Right lobe of liver (tissue), 4 donors: ENCODE results near the gene DCAF4L1.

ENCODE experiments used
- POLR2A ChIP-seq: fragments of 450-650 bp; IDR thresholded peaks from one replicate; pipeline ENCODE4 v1.6.1; 2017; ENCODE audit warnings: antibody characterized with exemption, mild to moderate bottlenecking
- TF ChIP-seq, protein P1 (sequence below), 4 donors: fragments of 200-600 bp in 3 of 4; fragments of 450-650 bp in 1 of 4; IDR thresholded peaks; one replicate each; pipeline versions ENCODE4 v1.5.1 to v1.8.0; 2016 to 2022; ENCODE audit warnings: antibody characterized with exemption in 4 of 4, mild to moderate bottlenecking in 2 of 4
- donor health status: DM: no; HTN: no; CAD: no.
- donor health status: DM: no; HTN: no; CAD: no.
- donor health status: DM: no; HTN: yes; CAD: no.

DNA sequence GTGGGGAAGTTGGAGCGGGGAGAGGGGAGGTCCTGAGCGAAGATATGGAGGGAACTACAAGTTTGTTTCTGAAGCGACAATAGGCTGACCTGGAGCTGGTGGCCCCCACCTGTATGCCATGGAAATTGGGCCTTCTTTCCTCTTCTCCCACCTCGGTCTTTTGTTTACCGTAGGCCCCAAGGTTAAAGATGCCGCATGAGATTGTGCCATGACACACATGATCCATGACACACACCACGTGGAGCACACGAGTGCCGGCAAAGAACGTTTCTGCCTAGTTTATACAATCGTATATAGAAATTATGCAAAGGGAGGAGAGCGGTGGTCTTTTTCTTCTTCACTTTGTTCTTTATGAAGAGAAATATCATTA is 45.9 kb upstream of the DCAF4L1 start:
- TF ChIP-seq, protein P1, sequence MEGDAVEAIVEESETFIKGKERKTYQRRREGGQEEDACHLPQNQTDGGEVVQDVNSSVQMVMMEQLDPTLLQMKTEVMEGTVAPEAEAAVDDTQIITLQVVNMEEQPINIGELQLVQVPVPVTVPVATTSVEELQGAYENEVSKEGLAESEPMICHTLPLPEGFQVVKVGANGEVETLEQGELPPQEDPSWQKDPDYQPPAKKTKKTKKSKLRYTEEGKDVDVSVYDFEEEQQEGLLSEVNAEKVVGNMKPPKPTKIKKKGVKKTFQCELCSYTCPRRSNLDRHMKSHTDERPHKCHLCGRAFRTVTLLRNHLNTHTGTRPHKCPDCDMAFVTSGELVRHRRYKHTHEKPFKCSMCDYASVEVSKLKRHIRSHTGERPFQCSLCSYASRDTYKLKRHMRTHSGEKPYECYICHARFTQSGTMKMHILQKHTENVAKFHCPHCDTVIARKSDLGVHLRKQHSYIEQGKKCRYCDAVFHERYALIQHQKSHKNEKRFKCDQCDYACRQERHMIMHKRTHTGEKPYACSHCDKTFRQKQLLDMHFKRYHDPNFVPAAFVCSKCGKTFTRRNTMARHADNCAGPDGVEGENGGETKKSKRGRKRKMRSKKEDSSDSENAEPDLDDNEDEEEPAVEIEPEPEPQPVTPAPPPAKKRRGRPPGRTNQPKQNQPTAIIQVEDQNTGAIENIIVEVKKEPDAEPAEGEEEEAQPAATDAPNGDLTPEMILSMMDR (IDR thresholded peaks at IDR 0.05) = no peak
- TF ChIP-seq POLR2A = no peak
